PC-3 (cell line): ENCODE measurements around the gene NCOA1. TPM values are rescaled to one million over a fixed set of nuclear protein-coding genes. Genes with fewer than 3 reads are reported as not detected.

Experiments used
- ATAC-seq: fragments of 200-7000 bp; cut with Tn5 transposase; 2 replicates; pipeline ENCODE4 v1.9.1; 2020; ENCODE audit warnings: mild to moderate bottlenecking, moderate library complexity
- BruUV-seq: library from RNA; stranded (reverse); fragments of 400-500 nt; replicated peaks from 2 replicates; lab custom pipeline; 2021; lab: Mats Ljungman, UMichigan
- CTCF ChIA-PET: fragments of 300-600 bp; sonication (Branson Sonifier 250); formaldehyde crosslinking; loops from one replicate; lab custom pipeline; 2022; ENCODE audit warnings: antibody characterized with exemption; lab: Charles Lee
- POLR2A ChIA-PET: fragments of 300-600 bp; sonication (Branson Sonifier 250); formaldehyde crosslinking; loops from one replicate; lab custom pipeline; 2022; ENCODE audit warnings: antibody characterized with exemption; ENCODE audit not compliant: unreplicated experiment; lab: Charles Lee
- DNase-seq: peaks from one replicate; pipeline ENCODE4 v3.0.0-alpha.2; 2015
- H2AFZ ChIP-seq: fragments of 300-600 bp; sonication (generic); 2 replicates; pipeline ENCODE4 v1.6.0; 2016; ENCODE audit warnings: antibody characterized with exemption, low read length
- H3F3A ChIP-seq: fragments of 300-600 bp; sonication (generic); one replicate; pipeline ENCODE4 v1.6.0; 2017; ENCODE audit warnings: antibody characterized with exemption, low read length, control low read depth, mild to moderate bottlenecking; ENCODE audit not compliant: unreplicated experiment
- H3K27ac ChIP-seq: fragments of 300-600 bp; sonication (generic); 2 replicates; pipeline ENCODE4 v1.5.1; 2016; ENCODE audit warnings: mild to moderate bottlenecking, low read length
- H3K27me3 ChIP-seq: fragments of 300-600 bp; sonication (generic); 2 replicates; pipeline ENCODE4 v1.6.1; 2016; ENCODE audit warnings: low read length, mixed read lengths
- H3K36me3 ChIP-seq: fragments of 300-600 bp; sonication (generic); 2 replicates; pipeline ENCODE4 v1.6.1; 2016; ENCODE audit warnings: low read depth, mixed run types, low read length, mixed read lengths
- H3K4me1 ChIP-seq: fragments of 300-600 bp; sonication (generic); 2 replicates; pipeline ENCODE4 v1.5.1; 2016; ENCODE audit warnings: low read length; ENCODE audit not compliant: insufficient read depth
- H3K4me2 ChIP-seq: fragments of 300-600 bp; sonication (generic); 2 replicates; pipeline ENCODE4 v1.6.0; 2016; ENCODE audit warnings: low read length
- H3K4me3 ChIP-seq: fragments of 300-600 bp; sonication (generic); 2 replicates; pipeline ENCODE4 v1.5.1; 2016; ENCODE audit warnings: mild to moderate bottlenecking, low read length, mixed read lengths
- H3K79me2 ChIP-seq: fragments of 300-600 bp; sonication (generic); 2 replicates; pipeline ENCODE4 v1.6.1; 2017; ENCODE audit warnings: low read length, mixed read lengths
- H3K9ac ChIP-seq: fragments of 300-600 bp; sonication (generic); 2 replicates; pipeline ENCODE4 v1.6.0; 2016; ENCODE audit warnings: mild to moderate bottlenecking, low read length
- H3K9me2 ChIP-seq: fragments of 300-600 bp; sonication (generic); replicated peaks from 2 replicates; pipeline ENCODE4 v1.6.1; 2016; ENCODE audit warnings: mixed run types, low read length, mixed read lengths
- H3K9me3 ChIP-seq: fragments of 300-600 bp; sonication (generic); 2 replicates; pipeline ENCODE4 v1.6.1; 2016; ENCODE audit warnings: low read length, mixed read lengths
- H4K20me1 ChIP-seq: fragments of 300-600 bp; sonication (generic); 2 replicates; pipeline ENCODE4 v1.6.1; 2016; ENCODE audit warnings: low read length, mixed read lengths
- CTCF ChIP-seq: fragments of 300-600 bp; sonication (generic); conservative IDR thresholded peaks from 2 replicates; pipeline ENCODE4 v1.5.1; 2017; ENCODE audit warnings: antibody characterized with exemption, low read depth, mild to moderate bottlenecking, low read length
- EZH2 ChIP-seq: fragments of 300-600 bp; sonication (generic); IDR thresholded peaks from one replicate; pipeline ENCODE4 v1.6.1; 2017; ENCODE audit warnings: antibody characterized with exemption, mild to moderate bottlenecking, low read length; ENCODE audit not compliant: unreplicated experiment
- EZH2phosphoT487 ChIP-seq: fragments of 300-600 bp; sonication (generic); IDR thresholded peaks from 2 replicates; pipeline ENCODE4 v1.6.1; 2018; ENCODE audit warnings: mild to moderate bottlenecking, antibody characterized with exemption, low read length, borderline replicate concordance
- intact Hi-C: fragments of 100-400 bp; cut with micrococcal nuclease; formaldehyde crosslinking; loops from 2 replicates; pipeline ENCODE4 v1.9.0; 2023
- total RNA-seq: library from RNA; depleted of rRNA; stranded (reverse); fragments of >200 nt; gene quantifications from 2 replicates; pipeline ENCODE4 v1.2.3, GENCODE V29; 2014

Gene NCOA1
- total RNA-seq, 1 experiment from 2014 or later: 7.5 TPM

GRCh38 chr2:24498121-24498520 is 7.1 kb downstream of the NCOA1 start:
- ChIA-PET CTCF (interaction anchor here (0.7 kb wide), 1 partner anchor 15 kb away, joined by 7 read pairs; no protein-coding TSS in a partner anchor), POLR2A (no interaction called here)
- Histone ChIP-seq H4K20me1 (no peaks in the 10 kb centered on the region), H3K9me2 (no peaks in the 10 kb centered on the region), H3K4me2 (no peak overlapping the region), H3F3A (no peaks in the 10 kb centered on the region), H3K9me3 (no peaks in the 10 kb centered on the region), H3K4me1 (peaks cover 10% of the 10 kb centered on the region), H3K27ac (no peak overlapping the region), H2AFZ (no peak overlapping the region), H3K9ac (no peak overlapping the region), H3K27me3 (no peaks in the 10 kb centered on the region), H3K79me2 (peaks cover 58% of the 10 kb centered on the region), H3K4me3 (no peak overlapping the region), H3K36me3 (no peaks in the 10 kb centered on the region)
- DNase-seq: no peak
- no TSS peak for BruUV-seq
- no peak for ATAC-seq
- TF ChIP-seq EZH2phosphoT487 (no peak), CTCF (no peak), EZH2 (no peak)
- intact Hi-C loops: no loop called here

GRCh38 chr2:24501813-24502212 is 10.8 kb downstream of the NCOA1 start:
- TF ChIP-seq EZH2 (no peak), EZH2phosphoT487 (no peak), CTCF (no peak)
- Histone ChIP-seq H4K20me1 (no peaks in the 10 kb centered on the region), H3K9ac (no peak overlapping the region), H3K27me3 (no peaks in the 10 kb centered on the region), H3K27ac (no peak overlapping the region), H3K9me2 (no peaks in the 10 kb centered on the region), H3K9me3 (no peaks in the 10 kb centered on the region), H3K4me2 (no peak overlapping the region), H2AFZ (no peak overlapping the region), H3K79me2 (peaks cover 23% of the 10 kb centered on the region), H3K4me3 (no peak overlapping the region), H3K4me1 (no peaks in the 10 kb centered on the region), H3K36me3 (no peaks in the 10 kb centered on the region), H3F3A (no peaks in the 10 kb centered on the region)
- ChIA-PET CTCF (interaction anchor here (0.5 kb wide), 1 partner anchor 245 kb away, joined by 3 read pairs; no protein-coding TSS in a partner anchor), POLR2A (no interaction called here)
- intact Hi-C loops: no loop called here
- no TSS peak for BruUV-seq
- DNase-seq: no peak
- ATAC-seq: no peak

- Histone ChIP-seq H4K20me1 (no peaks in the 10 kb centered on the region), H3K4me2 (no peak overlapping the region), H3K4me1 (no peaks in the 10 kb centered on the region), H3K4me3 (no peak overlapping the region), H3K27ac (no peak overlapping the region), H3K9ac (no peak overlapping the region), H3K79me2 (peaks cover 16% of the 10 kb centered on the region; the same call in 1 of the 2 replicates), H3K9me2 (no peaks in the 10 kb centered on the region), H3F3A (no peaks in the 10 kb centered on the region), H3K9me3 (no peaks in the 10 kb centered on the region), H2AFZ (no peak overlapping the region), H3K27me3 (no peaks in the 10 kb centered on the region), H3K36me3 (no peaks in the 10 kb centered on the region)
- CTCF ChIA-PET: no interaction called here
- POLR2A ChIA-PET: no interaction called here
- intact Hi-C loops: no loop called here
- TF ChIP-seq EZH2 (no peak), CTCF (no peak), EZH2phosphoT487 (no peak)
- no TSS peak for BruUV-seq
- no peak for DNase-seq
- no peak for ATAC-seq
These were observed 14.7 kb downstream of the NCOA1 start for GRCh38 chr2:24505534-24506275.
